IMR-90 (cell line): ENCODE data around the gene TBC1D4. TPM values are rescaled to one million over a fixed set of nuclear protein-coding genes. Genes with fewer than 3 reads are reported as not detected.

Source experiments
- ATAC-seq: fragments of 200-7000 bp; cut with Tn5 transposase; 2 replicates; pipeline ENCODE4 v1.9.1; 2020; ENCODE audit warnings: low read depth, mild to moderate bottlenecking, moderate library complexity
- BruUV-seq: library from RNA; stranded (reverse); fragments of 400-500 nt; replicated peaks from 2 replicates; lab custom pipeline; 2021; lab: Mats Ljungman, UMichigan
- CTCF ChIA-PET: fragments of 300-600 bp; formaldehyde crosslinking; extraction: SDS; loops from one replicate; lab custom pipeline; 2021; ENCODE audit warnings: antibody characterized with exemption; lab: Yijun Ruan, JAX
- POLR2A ChIA-PET: fragments of 300-600 bp; sonication (Branson Sonifier 250); formaldehyde crosslinking; loops from one replicate; lab custom pipeline; 2022; ENCODE audit warnings: antibody characterized with exemption; ENCODE audit not compliant: unreplicated experiment; lab: Charles Lee
- DNase-seq: peaks from one replicate; pipeline ENCODE4 v3.0.0; 2013
- H2AFZ ChIP-seq: replicated peaks from 2 replicates; pipeline ENCODE3; 2013; ENCODE audit warnings: low read length, mild to moderate bottlenecking; ENCODE audit not compliant: poor library complexity
- H2AK5ac ChIP-seq: 2 replicates; pipeline ENCODE4 v1.6.1; 2013; ENCODE audit warnings: low read depth, low read length, inconsistent platforms
- H2AK9ac ChIP-seq: replicated peaks from 2 replicates; pipeline ENCODE3; 2013; ENCODE audit warnings: mild to moderate bottlenecking, low read depth, low read length, moderate library complexity; ENCODE audit not compliant: poor library complexity
- H2BK120ac ChIP-seq: 2 replicates; pipeline ENCODE4 v1.6.1; 2013; ENCODE audit warnings: low read depth, low read length, inconsistent platforms
- H2BK15ac ChIP-seq: 3 replicates; pipeline ENCODE4 v1.6.1; 2013; ENCODE audit warnings: low read depth, low read length, inconsistent platforms
- H2BK20ac ChIP-seq: 2 replicates; pipeline ENCODE4 v1.6.1; 2013; ENCODE audit warnings: low read depth, mild to moderate bottlenecking, inconsistent platforms, low read length, moderate library complexity
- H2BK5ac ChIP-seq: 2 replicates; pipeline ENCODE4 v1.6.1; 2013; ENCODE audit warnings: mild to moderate bottlenecking, low read depth, low read length, inconsistent platforms; ENCODE audit not compliant: poor library complexity, severe bottlenecking
- H3K14ac ChIP-seq: replicated peaks from 2 replicates; pipeline ENCODE4 v1.6.1; 2013; ENCODE audit warnings: low read depth, low read length, inconsistent platforms
- H3K18ac ChIP-seq: 2 replicates; pipeline ENCODE4 v1.6.1; 2013; ENCODE audit warnings: low read depth, low read length, control low read depth
- H3K23ac ChIP-seq: 2 replicates; pipeline ENCODE4 v1.6.1; 2013; ENCODE audit warnings: low read depth, low read length, inconsistent platforms
- H3K27ac ChIP-seq: 2 replicates; pipeline ENCODE4 v1.5.1; 2013; ENCODE audit warnings: mild to moderate bottlenecking, control low read depth, low read length; ENCODE audit not compliant: insufficient read depth
- H3K27me3 ChIP-seq: 2 replicates; pipeline ENCODE4 v1.6.1; 2013; ENCODE audit warnings: low read length; ENCODE audit not compliant: control insufficient read depth, insufficient read depth
- H3K36me3 ChIP-seq: 2 replicates; pipeline ENCODE4 v1.6.1; 2013; ENCODE audit warnings: low read length, mixed read lengths; ENCODE audit not compliant: control insufficient read depth, insufficient read depth
- H3K4ac ChIP-seq: 2 replicates; pipeline ENCODE4 v1.6.1; 2013; ENCODE audit warnings: low read depth, low read length, inconsistent platforms
- H3K4me1 ChIP-seq: 2 replicates; pipeline ENCODE4 v1.6.1; 2013; ENCODE audit warnings: low read length, mixed read lengths; ENCODE audit not compliant: control insufficient read depth, insufficient read depth
- H3K4me2 ChIP-seq: 2 replicates; pipeline ENCODE4 v1.6.1; 2013; ENCODE audit warnings: low read depth, mild to moderate bottlenecking, control low read depth, low read length, moderate library complexity
- H3K4me3 ChIP-seq: 2 replicates; pipeline ENCODE4 v1.5.1; 2013; ENCODE audit warnings: low read depth, mild to moderate bottlenecking, control low read depth, low read length, moderate library complexity; ENCODE audit not compliant: insufficient read depth
- H3K56ac ChIP-seq: 2 replicates; pipeline ENCODE4 v1.6.1; 2013; ENCODE audit warnings: low read length, inconsistent platforms; ENCODE audit not compliant: insufficient read depth; ENCODE audit errors: extremely low read depth
- H3K79me1 ChIP-seq, 2 experiments: 2 replicates each; pipeline ENCODE4 v1.6.1; 2013; ENCODE audit warnings: low read length in 2 of 2, inconsistent platforms in 1 of 2, low read depth in 1 of 2
- H3K9ac ChIP-seq: 2 replicates; pipeline ENCODE4 v1.6.1; 2013; ENCODE audit warnings: low read depth, low read length, control low read depth
- H3K9me1 ChIP-seq: 2 replicates; pipeline ENCODE4 v1.6.1; 2013; ENCODE audit warnings: low read length, inconsistent platforms; ENCODE audit not compliant: insufficient read depth
- H3K9me3 ChIP-seq: 2 replicates; pipeline ENCODE4 v1.6.1; 2013; ENCODE audit warnings: low read length; ENCODE audit not compliant: control insufficient read depth, insufficient read depth
- H4K20me1 ChIP-seq: 2 replicates; pipeline ENCODE4 v1.6.1; 2013; ENCODE audit warnings: low read length, inconsistent platforms; ENCODE audit not compliant: insufficient read depth
- H4K5ac ChIP-seq: 2 replicates; pipeline ENCODE4 v1.6.1; 2013; ENCODE audit warnings: mild to moderate bottlenecking, low read depth, low read length, control low read depth
- H4K8ac ChIP-seq, 2 experiments: 2 replicates each; pipeline ENCODE4 v1.6.1; 2013; ENCODE audit warnings: low read depth in 2 of 2, low read length in 2 of 2, control low read depth in 1 of 2, inconsistent platforms in 1 of 2
- H4K91ac ChIP-seq: 2 replicates; pipeline ENCODE4 v1.6.1; 2013; ENCODE audit warnings: low read depth, low read length, inconsistent platforms; ENCODE audit not compliant: insufficient read depth
- USF2 ChIP-seq: fragments of 150-350 bp; IDR thresholded peaks from 2 replicates; pipeline ENCODE4 v1.6.1; 2017; ENCODE audit warnings: mild to moderate bottlenecking, antibody characterized with exemption, low read length, low read depth
- WGBS, 2 experiments: methylation state at CpG; one replicate each; pipeline versions ENCODE4 v1.1.5 to v1.1.7; 2013; ENCODE audit warnings: missing lambda C conversion rate in 2 of 2; ENCODE audit not compliant: insufficient read length in 1 of 2; ENCODE audit errors: extremely low coverage in 2 of 2; 5-methylcytosine and 5-hydroxymethylcytosine counted together
- dilution Hi-C: fragments of 300-500 bp; cut with HindIII; formaldehyde crosslinking; loops from one replicate; pipeline ENCODE4 v1.14.3; 2018; ENCODE audit warnings: low sequenced_read_pairs; ENCODE audit not compliant: unreplicated experiment
- in situ Hi-C: fragments of 300-500 bp; cut with MboI; formaldehyde crosslinking; loops from 3 replicates; pipeline ENCODE4 v1.14.3; 2019; ENCODE audit warnings: low sequenced_read_pairs, inconsistent platforms, mixed read lengths
- intact Hi-C: fragments of 100-400 bp; cut with micrococcal nuclease; formaldehyde crosslinking; loops from 2 replicates; pipeline ENCODE4 v1.10.0; 2022
- polyA plus RNA-seq, 3 experiments: library from polyadenylated mRNA; depleted of rRNA; stranded (reverse); fragments of >200 nt; gene quantifications; 2 replicates each; pipeline ENCODE4 v1.2.3, GENCODE V29; 2012; ENCODE audit warnings: low replicate concordance in 1 of 3
- total RNA-seq: library from RNA; depleted of rRNA; stranded (reverse); fragments of >200 nt; gene quantifications from 2 replicates; pipeline ENCODE4 v1.2.3, GENCODE V29; 2012

TBC1D4 gene
- total and polyA plus RNA-seq, 2 of the 4 experiments (the other 2 are of a cell fraction): 7.5 to 22.8 TPM

GRCh38 chr13:75385708-75386083 is 96.3 kb downstream of the TBC1D4 start:
- dilution Hi-C loops: no loop called here

More at GRCh38 chr13:75385708-75386083, 96.3 kb downstream of the TBC1D4 start:
- BruUV-seq: no TSS peak
- Histone ChIP-seq H4K20me1 (no peaks in the 10 kb centered on the region), H4K5ac (no peak overlapping the region), H3K4me2 (no peak overlapping the region), H3K4me1 (no peaks in the 10 kb centered on the region), H3K27ac (no peak overlapping the region), H3K18ac (no peak overlapping the region), H2BK5ac (no peak overlapping the region), H2BK120ac (no peak overlapping the region), H3K14ac (no peak overlapping the region), H3K4ac (no peak overlapping the region), H3K27me3 (no peaks in the 10 kb centered on the region), H3K23ac (no peak overlapping the region), H4K91ac (no peak overlapping the region), H3K9me1 (no peaks in the 10 kb centered on the region; the same call in 1 of the 2 replicates), H2BK20ac (no peak overlapping the region), H3K36me3 (no peaks in the 10 kb centered on the region), H2BK15ac (no peak overlapping the region), H3K56ac (no peak overlapping the region), H4K8ac (no peak overlapping the region), H2AFZ (no peak overlapping the region), H3K9me3 (no peaks in the 10 kb centered on the region), H3K9ac (no peak overlapping the region), H3K4me3 (no peak overlapping the region), H2AK5ac (no peak overlapping the region), H2AK9ac (no peak overlapping the region), H3K79me1 (peaks cover 0 to 7% of the 10 kb centered on the region in 2 experiments; a peak in 2 of 4 replicates)
- no peak for TF ChIP-seq USF2
- no peak for ATAC-seq
- POLR2A ChIA-PET: no interaction called here
- intact Hi-C loops (no loop called here), in situ Hi-C loops (no loop called here)
- no CpG with 5 or more reads among the region's 1 CpG for WGBS, 2 experiments
- CTCF ChIA-PET: interaction anchor here (2.3 kb wide), 1 partner anchor 13 kb away, joined by 6 read pairs; no protein-coding TSS in a partner anchor
- no peak for DNase-seq
